Stomach smooth muscle (tissue), 2 donors: Measurements from ENCODE around the gene AK2.
"Not testable (repeated sequence)": the region's sequence is repeated elsewhere in the genome, so short reads cannot be mapped to it uniquely, and the experiment has no call there.

Experiments
- H3K27ac ChIP-seq: one replicate; pipeline ENCODE4 v1.7.0; 2013; ENCODE audit warnings: mild to moderate bottlenecking, low read length, inconsistent platforms
- H3K27me3 ChIP-seq, 2 donors: one replicate each; pipeline ENCODE4 v1.7.0; 2013; ENCODE audit warnings: low read length in 2 of 2; ENCODE audit not compliant: insufficient read depth in 2 of 2, control insufficient read depth in 1 of 2
- H3K36me3 ChIP-seq, 2 donors: one replicate each; pipeline ENCODE4 v1.7.0; 2013; ENCODE audit warnings: low read length in 2 of 2; ENCODE audit not compliant: control insufficient read depth in 2 of 2, insufficient read depth in 2 of 2
- H3K4me1 ChIP-seq: one replicate; pipeline ENCODE4 v1.7.0; 2013; ENCODE audit warnings: low read length; ENCODE audit not compliant: control insufficient read depth, insufficient read depth
- H3K4me3 ChIP-seq, 2 donors: one replicate each; pipeline ENCODE4 v1.7.0; 2013; ENCODE audit warnings: low read length in 2 of 2
- H3K9ac ChIP-seq, 2 donors: one replicate each; pipeline ENCODE4 v1.7.0; 2013; ENCODE audit warnings: low read length in 2 of 2, mild to moderate bottlenecking in 1 of 2
- H3K9me3 ChIP-seq, 2 donors: one replicate each; pipeline ENCODE4 v1.7.0; 2013; ENCODE audit warnings: low read length in 2 of 2; ENCODE audit not compliant: control insufficient read depth in 2 of 2
- donor health status: healthy.
- donor health status: Pancreatic carcinoma.

Gene AK2

DNA sequence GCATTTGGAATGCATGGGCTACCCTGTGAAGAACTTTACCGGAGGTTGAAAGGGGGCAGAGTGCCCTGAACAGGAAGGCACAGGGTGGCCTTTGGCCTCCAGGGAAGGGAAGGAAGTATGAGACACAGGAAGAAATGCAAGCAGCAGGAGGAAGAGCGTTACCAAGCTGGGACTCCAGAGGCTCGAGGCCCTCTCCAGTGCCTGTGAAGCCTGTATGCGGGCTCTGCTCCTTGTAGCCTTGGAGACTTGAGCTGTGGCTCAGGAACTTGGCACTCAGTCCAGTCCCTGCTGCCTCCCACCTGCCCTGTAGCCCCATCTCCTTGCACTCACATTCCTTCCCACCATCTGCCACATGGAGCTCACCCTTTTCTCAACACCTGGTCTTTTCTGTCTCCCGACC, 38.6 kb downstream of the AK2 start:
- Histone ChIP-seq H3K4me1 (peaks cover 16% of the 10 kb centered on the region), H3K36me3 (no peaks in the 10 kb centered on the region), H3K9ac (no peak overlapping the region), H3K27me3 (no peaks in the 10 kb centered on the region), H3K27ac (no peak overlapping the region), H3K9me3 (no peaks in the 10 kb centered on the region), H3K4me3 (no peak overlapping the region)

- Histone ChIP-seq H3K27me3 (no peaks in the 10 kb centered on the region), H3K36me3 (no peaks in the 10 kb centered on the region), H3K4me3 (no peak overlapping the region), H3K9me3 (no peaks in the 10 kb centered on the region), H3K9ac (no peak overlapping the region), H3K4me1 (peaks cover 21% of the 10 kb centered on the region), H3K27ac (no peak overlapping the region)
Measured at GRCh38 chr1:32997381-32997891, 39.2 kb downstream of the AK2 start.

- not testable (repeated sequence) for H3K9me3 ChIP-seq, H3K9ac ChIP-seq, H3K4me3 ChIP-seq, H3K27ac ChIP-seq, H3K36me3 ChIP-seq, H3K27me3 ChIP-seq
- peaks cover 24% of the 10 kb centered on the region for H3K4me1 ChIP-seq
Measured at GRCh38 chr1:32993324-32993636, 43.4 kb downstream of the AK2 start.

- H3K9me3 ChIP-seq = no peaks in the 10 kb centered on the region
- H3K27me3 ChIP-seq = no peaks in the 10 kb centered on the region
- H3K4me1 ChIP-seq = peaks cover 20% of the 10 kb centered on the region
- H3K4me3 ChIP-seq = no peak overlapping the region
- H3K27ac ChIP-seq = no peak overlapping the region
- no peak overlapping the region for H3K9ac ChIP-seq
- no peaks in the 10 kb centered on the region for H3K36me3 ChIP-seq
Measured at GRCh38 chr1:32992489-32993323, 44.0 kb downstream of the AK2 start.

- Histone ChIP-seq H3K27ac (no peak overlapping the region), H3K9ac (no peak overlapping the region), H3K4me3 (no peak overlapping the region), H3K27me3 (no peaks in the 10 kb centered on the region), H3K36me3 (no peaks in the 10 kb centered on the region), H3K4me1 (peaks cover 17% of the 10 kb centered on the region), H3K9me3 (no peaks in the 10 kb centered on the region)
Measured at GRCh38 chr1:32991819-32992488, 44.7 kb downstream of the AK2 start.

GRCh38 chr1:32991386-32991785, 45.3 kb downstream of the AK2 start:
- Histone ChIP-seq H3K4me3 (no peak overlapping the region), H3K4me1 (peaks cover 17% of the 10 kb centered on the region), H3K27ac (no peak overlapping the region), H3K36me3 (no peaks in the 10 kb centered on the region), H3K9me3 (no peaks in the 10 kb centered on the region), H3K27me3 (no peaks in the 10 kb centered on the region), H3K9ac (no peak overlapping the region)

DNA sequence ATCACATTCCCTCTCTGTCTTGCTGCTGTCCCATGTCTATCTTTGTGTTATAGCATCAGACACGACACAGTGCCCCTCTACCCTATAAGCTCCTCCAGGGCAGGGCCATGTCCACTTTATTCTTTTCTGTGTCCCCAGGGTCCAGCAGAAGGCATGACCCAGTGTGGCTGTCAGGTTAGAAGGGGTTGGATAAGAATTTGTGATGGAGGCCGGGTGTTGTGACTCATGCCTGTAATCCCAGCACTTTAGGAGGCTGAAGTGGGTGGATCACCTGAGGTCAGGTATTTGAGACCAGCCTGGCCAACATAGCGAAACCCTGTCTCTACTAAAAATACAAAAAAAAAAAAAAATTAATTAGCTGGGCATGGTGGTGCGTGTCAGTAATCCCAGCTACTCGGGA, 45.8 kb downstream of the AK2 start:
- Histone ChIP-seq H3K27me3 (no peaks in the 10 kb centered on the region), H3K36me3 (no peaks in the 10 kb centered on the region), H3K9ac (no peak overlapping the region), H3K9me3 (no peaks in the 10 kb centered on the region), H3K4me1 (peaks cover 17% of the 10 kb centered on the region), H3K4me3 (no peak overlapping the region), H3K27ac (no peak overlapping the region)

GRCh38 chr1:32989160-32990050, 47.3 kb downstream of the AK2 start:
- Histone ChIP-seq H3K9ac (peak overlapping the region in 1 of 2 donors; percentile 21), H3K4me1 (peaks cover 17% of the 10 kb centered on the region)

GRCh38 chr1:32988665-32989064, 48.0 kb downstream of the AK2 start:
- Histone ChIP-seq H3K27me3 (no peaks in the 10 kb centered on the region), H3K36me3 (no peaks in the 10 kb centered on the region), H3K9ac (no peak overlapping the region), H3K4me3 (no peak overlapping the region), H3K4me1 (peaks cover 17% of the 10 kb centered on the region), H3K27ac (peak overlapping the region; percentile 49), H3K9me3 (no peaks in the 10 kb centered on the region)

More at GRCh38 chr1:32989160-32990050, 47.3 kb downstream of the AK2 start:
- Histone ChIP-seq H3K4me3 (no peak overlapping the region), H3K36me3 (no peaks in the 10 kb centered on the region), H3K27me3 (no peaks in the 10 kb centered on the region), H3K9me3 (no peaks in the 10 kb centered on the region), H3K27ac (peak overlapping the region; percentile 49)

DNA sequence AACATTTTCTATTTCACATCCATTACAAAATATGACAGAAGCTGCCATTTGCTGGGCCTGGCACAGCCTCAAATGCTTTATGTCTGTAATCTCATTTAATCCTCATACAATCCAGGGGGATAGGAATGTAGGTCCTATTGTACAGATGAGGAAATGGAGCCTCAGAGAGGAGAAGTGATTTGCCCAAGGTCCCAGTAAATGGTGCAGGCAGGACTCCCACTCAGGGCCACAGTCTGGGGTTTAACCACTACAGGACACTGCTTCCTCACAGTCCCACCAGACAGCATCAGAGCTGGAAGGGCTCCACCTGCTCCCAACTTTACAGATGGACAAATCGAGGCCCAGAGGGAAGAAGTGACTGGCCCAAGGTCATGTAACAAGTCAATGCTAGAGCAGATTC, 51.5 kb downstream of the AK2 start:
- H3K4me3 ChIP-seq = no peak overlapping the region
- no peak overlapping the region for H3K9ac ChIP-seq

More for the DNA sequence above, 51.5 kb downstream of the AK2 start:
- Histone ChIP-seq H3K36me3 (no peaks in the 10 kb centered on the region), H3K27me3 (no peaks in the 10 kb centered on the region), H3K4me1 (peaks cover 8% of the 10 kb centered on the region), H3K9me3 (no peaks in the 10 kb centered on the region), H3K27ac (no peak overlapping the region)
